ENCODE measurements around the gene MLLT1. TPM values are rescaled to one million over a fixed set of nuclear protein-coding genes. Genes with fewer than 3 reads are reported as not detected.
A peak's percentile ranks its signal among the peaks of the same experiment; 100 is the strongest.

Gene MLLT1
- total RNA-seq, 4 donors from 2014 or later: 14.1 to 23.3 (median 18.1) TPM

DNA sequence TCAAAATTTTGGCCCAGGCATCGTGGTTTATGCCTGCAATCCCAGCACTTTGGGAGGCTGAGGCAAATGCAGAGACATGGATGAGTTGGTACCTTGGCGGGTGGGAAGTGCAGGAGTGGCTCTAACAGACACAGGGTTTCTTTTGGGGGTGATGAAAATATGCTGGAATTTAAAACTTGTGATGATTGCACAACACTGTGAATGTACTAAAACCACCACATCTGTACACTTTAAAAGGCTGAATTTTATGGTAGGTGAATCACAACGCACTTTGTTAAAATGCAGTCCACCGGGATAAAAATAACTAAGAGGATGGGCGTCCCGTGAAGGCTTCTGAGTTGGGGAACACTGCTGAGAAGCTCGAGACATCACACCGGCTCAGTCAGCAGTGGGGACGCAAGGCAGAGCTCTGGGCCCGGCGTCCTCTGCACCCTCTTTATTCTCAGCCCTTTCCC is 47.1 kb downstream of the MLLT1 start:
- DNase-seq (ENCODE audit: low spot score) (no peak), ATAC-seq (ENCODE audit: low FRiP score) (peak; percentile 77)
- TF ChIP-seq, protein P1, sequence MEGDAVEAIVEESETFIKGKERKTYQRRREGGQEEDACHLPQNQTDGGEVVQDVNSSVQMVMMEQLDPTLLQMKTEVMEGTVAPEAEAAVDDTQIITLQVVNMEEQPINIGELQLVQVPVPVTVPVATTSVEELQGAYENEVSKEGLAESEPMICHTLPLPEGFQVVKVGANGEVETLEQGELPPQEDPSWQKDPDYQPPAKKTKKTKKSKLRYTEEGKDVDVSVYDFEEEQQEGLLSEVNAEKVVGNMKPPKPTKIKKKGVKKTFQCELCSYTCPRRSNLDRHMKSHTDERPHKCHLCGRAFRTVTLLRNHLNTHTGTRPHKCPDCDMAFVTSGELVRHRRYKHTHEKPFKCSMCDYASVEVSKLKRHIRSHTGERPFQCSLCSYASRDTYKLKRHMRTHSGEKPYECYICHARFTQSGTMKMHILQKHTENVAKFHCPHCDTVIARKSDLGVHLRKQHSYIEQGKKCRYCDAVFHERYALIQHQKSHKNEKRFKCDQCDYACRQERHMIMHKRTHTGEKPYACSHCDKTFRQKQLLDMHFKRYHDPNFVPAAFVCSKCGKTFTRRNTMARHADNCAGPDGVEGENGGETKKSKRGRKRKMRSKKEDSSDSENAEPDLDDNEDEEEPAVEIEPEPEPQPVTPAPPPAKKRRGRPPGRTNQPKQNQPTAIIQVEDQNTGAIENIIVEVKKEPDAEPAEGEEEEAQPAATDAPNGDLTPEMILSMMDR (IDR thresholded peaks at IDR 0.05): no peak

DNA sequence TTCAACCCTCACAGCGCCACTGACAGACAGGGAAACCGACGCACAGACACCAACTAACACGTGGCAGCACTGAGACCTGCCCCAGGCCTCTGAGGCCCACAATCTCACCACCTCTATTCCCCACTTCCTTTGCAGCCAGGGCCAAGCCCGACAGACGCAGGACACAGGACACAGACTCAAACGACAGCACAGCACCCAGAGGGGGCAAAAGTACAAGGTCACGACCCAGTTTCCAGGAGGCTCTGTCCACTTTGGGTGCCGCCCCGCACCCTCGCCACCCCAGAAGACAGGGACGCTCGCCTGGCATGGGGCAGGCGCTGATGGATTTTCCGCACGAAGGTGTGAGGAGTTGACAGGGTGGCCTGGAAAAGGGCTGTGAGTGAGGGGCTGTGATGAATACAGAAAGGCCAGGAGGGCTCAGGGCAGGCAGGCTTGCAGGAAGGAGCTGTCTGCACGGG is 48.8 kb downstream of the MLLT1 start:
- DNase-seq (ENCODE audit: low spot score) (no peak), ATAC-seq (ENCODE audit: low FRiP score) (no peak)
- TF ChIP-seq, protein P1 (IDR thresholded peaks at IDR 0.05): no peak

DNA sequence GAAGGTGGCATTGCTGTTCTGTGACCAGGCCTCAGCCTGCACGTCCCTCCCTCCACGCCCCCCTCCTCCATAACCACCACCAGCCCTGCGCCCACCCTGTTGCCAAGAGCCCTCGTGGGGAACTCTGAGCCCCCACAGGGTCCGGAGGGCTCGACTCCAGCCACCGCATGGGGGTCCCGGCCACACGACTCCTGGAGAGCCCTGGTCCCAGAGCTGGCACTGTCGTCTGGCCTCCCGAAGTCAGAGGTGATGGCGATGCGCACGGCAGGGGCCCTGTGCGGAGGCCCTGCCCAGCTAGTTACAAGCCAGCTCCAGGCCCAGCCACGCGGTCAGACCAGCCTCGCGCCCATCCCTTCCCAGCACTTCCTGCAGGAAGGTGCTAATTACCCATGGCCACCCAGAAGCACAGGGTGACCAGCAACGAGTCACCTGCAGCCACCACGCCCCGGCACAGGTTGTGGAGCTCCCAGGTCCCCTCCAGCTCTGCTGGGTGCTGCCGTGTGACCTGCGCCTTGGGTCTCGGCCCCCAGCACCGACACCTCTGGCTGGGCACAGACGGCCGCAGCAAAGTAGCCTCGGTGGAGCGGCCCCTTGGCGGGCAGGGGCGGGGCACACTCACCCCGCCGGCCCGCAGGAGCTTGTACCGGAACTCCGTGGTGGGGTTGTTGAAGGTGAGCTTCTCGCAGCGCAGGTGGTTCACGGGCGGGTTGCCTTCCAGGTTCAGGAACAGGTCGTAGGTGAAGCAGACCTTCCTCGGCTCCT is 49.6 kb downstream of the MLLT1 start:
- TF ChIP-seq, protein P1 (IDR thresholded peaks at IDR 0.05): no peak
- no peak for ATAC-seq (ENCODE audit: low FRiP score)
- no peak for DNase-seq (ENCODE audit: low spot score)

DNA sequence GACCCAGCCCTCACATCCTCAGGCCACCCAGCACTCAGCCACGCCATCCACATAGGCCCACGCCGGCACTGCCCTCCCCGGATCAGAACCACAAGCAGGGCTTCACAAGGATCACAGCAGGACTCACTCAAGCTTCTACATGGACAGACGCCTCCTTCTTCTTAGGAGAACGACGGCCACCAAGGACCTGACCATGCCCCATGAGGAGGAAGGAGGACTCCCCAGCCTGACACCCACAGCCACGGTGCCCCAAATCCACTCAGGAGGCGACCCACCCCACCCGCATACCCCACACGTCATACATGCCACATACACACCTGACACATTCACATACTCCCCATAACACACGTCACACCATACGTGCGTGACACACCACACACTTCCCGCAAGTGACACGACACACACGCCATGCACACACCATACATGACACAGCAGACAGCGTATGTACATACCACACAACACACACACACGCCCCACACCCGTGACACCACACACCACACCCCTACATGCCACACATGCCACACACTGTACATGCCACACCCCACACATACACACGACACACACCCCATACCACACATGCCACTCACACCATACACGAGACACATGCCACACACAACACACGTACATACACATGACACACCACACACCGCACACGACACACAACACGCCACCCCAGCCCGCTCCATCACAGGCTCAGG is 50.4 kb downstream of the MLLT1 start:
- ATAC-seq (ENCODE audit: low FRiP score): no peak
- no peak for DNase-seq (ENCODE audit: low spot score)
- TF ChIP-seq, protein P1 (IDR thresholded peaks at IDR 0.05): no peak

DNA sequence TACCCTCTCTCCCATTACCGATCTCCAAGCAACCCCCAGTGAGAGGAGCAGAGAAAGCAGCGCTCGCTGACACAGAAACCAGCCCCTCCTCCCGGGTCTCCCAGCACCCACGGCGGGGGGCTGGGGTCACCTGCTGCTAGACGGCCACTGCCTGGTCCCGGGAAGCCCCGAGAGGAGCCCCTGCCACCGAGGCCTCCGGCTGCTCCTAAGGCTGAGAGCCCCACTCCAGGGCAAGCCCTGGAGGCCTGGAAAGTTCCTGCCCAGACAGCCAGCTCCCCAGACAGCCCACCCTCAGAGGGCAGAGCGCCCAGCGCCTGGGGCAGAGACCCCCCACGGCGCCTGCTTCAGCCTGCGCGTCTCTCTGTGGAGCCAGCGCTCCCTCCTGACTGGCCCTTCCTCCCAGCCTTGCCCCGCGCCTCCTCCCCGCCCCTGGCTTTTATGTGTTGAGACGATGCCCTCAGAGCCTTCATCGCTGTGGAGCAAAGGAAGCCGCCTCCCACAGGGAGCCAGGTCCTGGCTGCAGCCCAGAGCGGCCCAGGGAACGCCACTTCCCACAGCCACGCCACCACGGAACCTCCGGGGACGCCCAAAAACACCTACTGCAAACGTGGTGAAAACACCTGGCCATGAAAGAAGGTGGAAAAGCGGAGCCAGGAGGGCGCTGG is 51.1 kb downstream of the MLLT1 start:
- no peak for DNase-seq (ENCODE audit: low spot score)
- TF ChIP-seq, protein P1 (IDR thresholded peaks at IDR 0.05): no peak
- no peak for ATAC-seq (ENCODE audit: low FRiP score)

DNA sequence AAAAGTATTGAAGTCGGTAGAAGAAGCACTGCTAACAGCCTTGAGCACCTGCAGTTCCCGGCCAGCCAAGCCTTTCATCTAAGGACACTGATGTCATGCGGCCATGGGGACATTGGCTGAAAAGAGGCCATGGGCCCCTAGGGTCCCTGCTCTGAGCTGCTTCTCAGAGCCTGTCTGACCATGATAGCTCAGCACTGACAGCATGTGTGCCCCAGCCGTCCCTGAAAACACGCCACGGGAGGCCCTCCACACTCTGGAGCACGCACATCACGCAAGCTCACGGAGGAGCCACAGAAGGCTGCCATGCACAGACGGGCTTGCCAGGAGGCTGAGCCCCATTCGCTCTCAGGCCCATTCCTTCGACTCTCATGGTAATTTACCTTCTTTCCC is 51.8 kb downstream of the MLLT1 start:
- ATAC-seq (ENCODE audit: low FRiP score): no peak
- no peak for DNase-seq (ENCODE audit: low spot score)
- TF ChIP-seq, protein P1 (IDR thresholded peaks at IDR 0.05): no peak

Measured in omental fat pad (tissue), 4 donors.